Osteocyte (in vitro differentiated cells): ENCODE data around the gene NTRK2. TPM values are rescaled to one million over a fixed set of nuclear protein-coding genes. Genes with fewer than 3 reads are reported as not detected.
A peak's percentile ranks its signal among the peaks of the same experiment; 100 is the strongest.

Experiments
- DNase-seq: peaks from one replicate; pipeline ENCODE4 v3.0.0; 2021; ENCODE audit warnings: mixed read lengths; ENCODE audit not compliant: unreplicated experiment; ENCODE audit errors: extremely low spot score
- H3K27ac Mint-ChIP-seq: one replicate; pipeline ENCODE4 v1.8.0; 2021; ENCODE audit warnings: mild to moderate bottlenecking, mixed read lengths; ENCODE audit not compliant: unreplicated experiment
- H3K27me3 Mint-ChIP-seq: one replicate; pipeline ENCODE4 v1.8.0; 2021; ENCODE audit warnings: mixed read lengths; ENCODE audit not compliant: unreplicated experiment
- H3K36me3 Mint-ChIP-seq: one replicate; pipeline ENCODE4 v1.8.0; 2021; ENCODE audit warnings: mixed read lengths; ENCODE audit not compliant: unreplicated experiment
- H3K4me1 Mint-ChIP-seq: one replicate; pipeline ENCODE4 v1.8.0; 2021; ENCODE audit warnings: mixed read lengths; ENCODE audit not compliant: unreplicated experiment
- H3K4me3 Mint-ChIP-seq: one replicate; pipeline ENCODE4 v1.8.0; 2021; ENCODE audit warnings: mild to moderate bottlenecking, moderate library complexity, mixed read lengths; ENCODE audit not compliant: unreplicated experiment
- H3K9me3 Mint-ChIP-seq: one replicate; pipeline ENCODE4 v1.8.0; 2021; ENCODE audit warnings: mixed read lengths; ENCODE audit not compliant: unreplicated experiment
- total RNA-seq: library from RNA; stranded (reverse); gene quantifications from 2 replicates; pipeline ENCODE4 v1.2.1, GENCODE V29; 2021
- TF ChIP-seq, protein P1 (sequence below): fragments of 200-600 bp; sonication (generic); IDR thresholded peaks from 2 replicates; pipeline ENCODE4 v1.5.0; 2021; ENCODE audit warnings: antibody characterized with exemption, mild to moderate bottlenecking, moderate library complexity

Gene NTRK2
- total RNA-seq, 1 donor from 2014 or later, result 29.4 TPM

DNA sequence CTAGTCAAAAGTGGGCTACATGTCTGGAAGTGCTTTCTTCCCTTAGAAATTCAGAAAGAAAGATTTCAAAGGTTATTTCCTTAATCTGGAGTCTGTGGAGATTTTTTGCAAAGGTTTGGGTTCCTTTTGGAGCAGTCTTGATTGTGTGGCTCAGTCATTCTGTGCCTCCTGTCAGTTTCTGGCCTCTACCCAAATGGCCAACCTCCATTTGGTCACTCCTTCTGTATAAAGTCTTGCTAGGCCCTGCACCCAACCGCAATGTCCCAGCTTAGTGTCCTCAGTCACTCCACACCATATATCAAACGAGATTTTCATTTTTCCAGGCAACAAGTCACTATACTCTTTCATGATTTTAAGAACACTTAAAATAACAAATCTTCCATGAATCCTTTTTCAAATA is 199.6 kb downstream of the NTRK2 start:
- H3K4me3 Mint-ChIP-seq, result no peak overlapping the region
- no peaks in the 10 kb centered on the region for H3K27me3 Mint-ChIP-seq
- no peak overlapping the region for H3K27ac Mint-ChIP-seq
- no peaks in the 10 kb centered on the region for H3K9me3 Mint-ChIP-seq
- H3K4me1 Mint-ChIP-seq, result peaks cover under 1% of the 10 kb centered on the region
- TF ChIP-seq, protein P1, sequence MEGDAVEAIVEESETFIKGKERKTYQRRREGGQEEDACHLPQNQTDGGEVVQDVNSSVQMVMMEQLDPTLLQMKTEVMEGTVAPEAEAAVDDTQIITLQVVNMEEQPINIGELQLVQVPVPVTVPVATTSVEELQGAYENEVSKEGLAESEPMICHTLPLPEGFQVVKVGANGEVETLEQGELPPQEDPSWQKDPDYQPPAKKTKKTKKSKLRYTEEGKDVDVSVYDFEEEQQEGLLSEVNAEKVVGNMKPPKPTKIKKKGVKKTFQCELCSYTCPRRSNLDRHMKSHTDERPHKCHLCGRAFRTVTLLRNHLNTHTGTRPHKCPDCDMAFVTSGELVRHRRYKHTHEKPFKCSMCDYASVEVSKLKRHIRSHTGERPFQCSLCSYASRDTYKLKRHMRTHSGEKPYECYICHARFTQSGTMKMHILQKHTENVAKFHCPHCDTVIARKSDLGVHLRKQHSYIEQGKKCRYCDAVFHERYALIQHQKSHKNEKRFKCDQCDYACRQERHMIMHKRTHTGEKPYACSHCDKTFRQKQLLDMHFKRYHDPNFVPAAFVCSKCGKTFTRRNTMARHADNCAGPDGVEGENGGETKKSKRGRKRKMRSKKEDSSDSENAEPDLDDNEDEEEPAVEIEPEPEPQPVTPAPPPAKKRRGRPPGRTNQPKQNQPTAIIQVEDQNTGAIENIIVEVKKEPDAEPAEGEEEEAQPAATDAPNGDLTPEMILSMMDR, result no peak
- no peaks in the 10 kb centered on the region for H3K36me3 Mint-ChIP-seq
- DNase-seq, result no peak

- Mint-ChIP-seq H3K4me3 (no peak overlapping the region), H3K27ac (no peak overlapping the region), H3K36me3 (no peaks in the 10 kb centered on the region), H3K9me3 (no peaks in the 10 kb centered on the region), H3K27me3 (no peaks in the 10 kb centered on the region), H3K4me1 (peaks cover 9% of the 10 kb centered on the region)
- DNase-seq, result no peak
- TF ChIP-seq, protein P1, result no peak
Measured at GRCh38 chr9:84871983-84872382, 202.5 kb downstream of the NTRK2 start.

- Mint-ChIP-seq H3K4me1 (peaks cover 9% of the 10 kb centered on the region), H3K27me3 (no peaks in the 10 kb centered on the region), H3K27ac (peak overlapping the region; percentile 75), H3K4me3 (no peak overlapping the region), H3K36me3 (no peaks in the 10 kb centered on the region), H3K9me3 (no peaks in the 10 kb centered on the region)
- TF ChIP-seq, protein P1, result no peak
- DNase-seq, result no peak
Measured at GRCh38 chr9:84874022-84874421, 204.5 kb downstream of the NTRK2 start.

DNA sequence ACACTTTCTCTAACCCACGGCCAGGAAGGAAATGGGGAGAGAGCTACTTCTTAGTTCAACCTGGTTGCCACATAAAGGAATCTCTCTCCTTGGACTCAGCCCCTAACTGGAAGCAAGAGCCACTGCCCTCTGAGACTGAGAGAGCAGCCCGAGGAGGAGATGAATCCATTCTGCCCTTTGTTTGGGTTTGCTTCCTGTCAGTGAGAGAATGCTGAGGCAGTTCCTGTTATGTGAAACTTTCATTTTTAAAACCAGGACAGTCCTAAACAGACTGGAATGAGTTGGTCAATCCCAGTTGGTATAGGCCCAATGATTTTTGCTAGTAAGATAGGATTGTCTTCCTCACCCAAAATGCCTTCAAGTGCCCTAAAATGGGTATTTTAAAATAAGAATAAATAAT is 205.1 kb downstream of the NTRK2 start:
- H3K4me1 Mint-ChIP-seq, result peaks cover 9% of the 10 kb centered on the region
- no peak overlapping the region for H3K4me3 Mint-ChIP-seq
- TF ChIP-seq, protein P1, result no peak
- H3K27ac Mint-ChIP-seq, result peak overlapping the region; percentile 75
- no peaks in the 10 kb centered on the region for H3K9me3 Mint-ChIP-seq
- no peaks in the 10 kb centered on the region for H3K27me3 Mint-ChIP-seq
- DNase-seq, result no peak
- H3K36me3 Mint-ChIP-seq, result no peaks in the 10 kb centered on the region

- Mint-ChIP-seq H3K36me3 (no peaks in the 10 kb centered on the region), H3K27ac (no peak overlapping the region), H3K4me1 (peaks cover 9% of the 10 kb centered on the region), H3K4me3 (no peak overlapping the region), H3K27me3 (no peaks in the 10 kb centered on the region), H3K9me3 (no peaks in the 10 kb centered on the region)
- TF ChIP-seq, protein P1, result no peak
- DNase-seq, result no peak
Measured at GRCh38 chr9:84875193-84875592, 205.7 kb downstream of the NTRK2 start.
